Activated gamma-delta T cell treated with anti-CD3 and anti-CD28 coated beads, Interleukin-2, amount 50 U/mL, for 16 hours (primary cell): ENCODE data around the gene COLEC11.

Experiments
- DNase-seq: peaks from one replicate; pipeline ENCODE4 v3.0.0-alpha.2; 2020; ENCODE audit warnings: low read depth

The COLEC11 gene

DNA sequence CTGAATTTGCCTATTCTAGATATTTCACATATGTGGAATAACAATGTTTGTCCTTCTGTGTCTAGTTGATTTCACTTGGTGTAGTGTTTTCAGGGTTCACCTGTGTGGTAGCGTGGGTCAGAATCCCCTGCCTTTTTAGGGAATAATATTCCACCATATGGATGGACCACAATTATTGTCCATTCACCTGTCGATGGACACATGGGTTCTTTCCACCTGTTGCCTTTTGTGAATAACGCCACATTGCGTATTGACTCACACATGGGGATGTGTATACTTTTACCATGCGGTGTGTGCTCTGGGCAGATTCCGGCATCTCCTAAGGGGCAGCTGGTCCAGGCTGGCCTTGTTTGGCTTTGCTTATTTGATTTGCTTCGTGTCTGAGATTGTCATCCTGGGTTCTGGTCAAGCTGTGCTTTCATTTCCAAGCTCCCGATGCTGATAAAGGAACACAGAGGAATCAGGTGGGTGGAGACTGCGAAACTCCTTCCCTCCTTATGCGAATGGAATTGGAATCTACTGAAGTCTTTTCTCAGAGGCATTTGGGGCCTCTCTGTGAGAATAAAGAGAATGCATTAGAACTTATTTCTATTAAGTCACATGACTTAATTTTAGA is 44.2 kb downstream of the COLEC11 start:
- DNase-seq, result no peak

DNA sequence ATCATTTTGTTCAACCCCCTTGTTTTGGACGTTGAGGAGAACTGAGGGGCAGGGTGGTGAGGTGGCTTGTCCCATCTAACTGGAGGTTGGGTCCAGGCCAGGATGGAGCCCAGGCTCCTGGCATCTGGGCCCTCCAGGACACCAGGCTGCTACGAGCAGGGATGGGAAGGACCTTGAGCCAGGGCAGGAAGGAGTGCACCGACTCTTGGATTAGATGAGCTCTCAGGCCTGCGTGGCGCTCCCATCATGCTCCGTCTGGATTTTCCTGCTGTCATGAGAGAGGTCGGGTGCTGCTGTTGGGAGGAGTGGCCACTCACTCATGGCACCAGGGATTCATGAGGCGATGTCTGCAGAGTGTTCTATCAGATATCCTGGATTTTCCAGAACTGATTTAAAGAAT is 44.7 kb downstream of the COLEC11 start:
- DNase-seq, result no peak

DNA sequence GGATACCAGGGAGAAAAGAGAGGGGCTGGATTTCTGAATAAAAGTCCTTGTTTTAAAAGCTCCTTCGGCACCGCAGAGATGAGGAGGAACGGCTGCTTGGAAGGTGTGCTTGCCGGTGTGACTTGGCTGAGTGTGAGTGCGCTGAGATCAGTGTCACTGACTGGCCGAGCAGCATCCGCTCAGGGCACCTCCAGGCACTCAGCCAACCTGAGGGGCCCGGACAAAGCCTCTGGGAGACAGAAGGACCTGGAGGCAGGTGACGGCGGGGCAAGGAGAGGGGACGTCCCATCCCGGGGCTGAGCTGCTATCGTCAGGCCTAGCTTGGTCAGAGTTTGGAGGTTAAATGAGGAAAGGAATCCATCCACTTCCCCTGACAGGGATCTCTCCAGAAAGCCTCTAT is 46.3 kb downstream of the COLEC11 start:
- DNase-seq, result no peak

DNA sequence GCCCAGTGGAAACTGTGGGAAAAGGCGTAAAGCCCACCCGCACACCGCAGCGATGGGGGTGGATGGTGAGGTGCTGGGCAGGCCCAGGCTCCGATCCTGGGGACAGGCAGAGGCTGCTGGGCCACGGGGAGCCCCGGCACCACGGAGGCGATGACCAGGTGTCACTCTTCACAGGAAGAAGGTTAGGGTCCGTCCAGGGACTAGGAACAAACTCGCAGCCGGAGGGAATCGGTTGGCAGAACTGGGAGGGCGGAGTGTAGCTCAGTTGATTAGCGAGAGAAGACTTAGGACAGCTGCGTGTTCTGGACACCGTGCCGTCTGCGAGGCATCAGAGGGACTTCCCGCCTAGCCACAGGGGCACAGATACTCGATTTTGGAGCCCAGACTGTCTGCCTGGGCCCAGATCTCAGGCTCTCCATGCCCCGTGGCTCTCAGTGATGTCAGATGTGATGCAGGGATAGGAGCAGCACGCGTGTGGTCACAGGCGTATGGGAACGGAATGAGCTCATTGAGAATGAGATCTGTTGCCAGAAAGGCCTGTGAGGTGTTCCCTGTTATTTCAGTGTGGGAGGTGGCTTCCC is 47.0 kb downstream of the COLEC11 start:
- DNase-seq, result no peak

DNA sequence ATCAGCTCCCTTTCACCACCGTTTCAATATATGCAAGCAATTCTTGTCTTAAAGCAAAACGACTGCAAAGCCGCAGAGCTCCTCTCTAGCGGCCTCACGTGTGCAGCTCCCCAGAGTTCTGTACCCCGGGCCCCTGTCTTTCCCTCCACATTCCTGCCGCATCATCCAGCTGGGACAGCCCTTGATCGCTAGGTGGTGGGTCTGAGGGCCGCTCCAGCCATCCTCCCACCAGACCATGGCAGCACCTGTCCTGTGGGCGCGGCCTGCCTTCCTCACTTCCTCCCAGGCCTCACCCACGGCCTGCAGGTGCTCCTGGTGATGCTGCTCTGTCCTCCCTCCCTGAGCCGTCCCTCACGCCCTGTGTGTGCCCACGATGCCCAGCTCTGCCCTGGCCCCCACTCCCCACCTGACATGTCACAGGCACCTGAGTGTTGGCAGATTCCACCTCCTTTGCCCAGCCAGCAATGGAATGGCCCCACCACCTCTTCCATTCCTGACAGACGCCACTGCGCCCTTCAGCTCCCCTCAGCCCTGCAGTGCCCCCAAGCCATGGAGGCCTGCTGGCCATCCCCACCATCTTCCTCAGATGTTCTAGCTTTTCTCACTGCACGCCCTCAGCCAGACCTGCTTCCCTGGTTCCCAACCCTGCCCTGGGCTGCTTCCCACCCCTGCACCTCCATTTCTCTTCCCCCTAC is 47.8 kb downstream of the COLEC11 start:
- no peak for DNase-seq

DNA sequence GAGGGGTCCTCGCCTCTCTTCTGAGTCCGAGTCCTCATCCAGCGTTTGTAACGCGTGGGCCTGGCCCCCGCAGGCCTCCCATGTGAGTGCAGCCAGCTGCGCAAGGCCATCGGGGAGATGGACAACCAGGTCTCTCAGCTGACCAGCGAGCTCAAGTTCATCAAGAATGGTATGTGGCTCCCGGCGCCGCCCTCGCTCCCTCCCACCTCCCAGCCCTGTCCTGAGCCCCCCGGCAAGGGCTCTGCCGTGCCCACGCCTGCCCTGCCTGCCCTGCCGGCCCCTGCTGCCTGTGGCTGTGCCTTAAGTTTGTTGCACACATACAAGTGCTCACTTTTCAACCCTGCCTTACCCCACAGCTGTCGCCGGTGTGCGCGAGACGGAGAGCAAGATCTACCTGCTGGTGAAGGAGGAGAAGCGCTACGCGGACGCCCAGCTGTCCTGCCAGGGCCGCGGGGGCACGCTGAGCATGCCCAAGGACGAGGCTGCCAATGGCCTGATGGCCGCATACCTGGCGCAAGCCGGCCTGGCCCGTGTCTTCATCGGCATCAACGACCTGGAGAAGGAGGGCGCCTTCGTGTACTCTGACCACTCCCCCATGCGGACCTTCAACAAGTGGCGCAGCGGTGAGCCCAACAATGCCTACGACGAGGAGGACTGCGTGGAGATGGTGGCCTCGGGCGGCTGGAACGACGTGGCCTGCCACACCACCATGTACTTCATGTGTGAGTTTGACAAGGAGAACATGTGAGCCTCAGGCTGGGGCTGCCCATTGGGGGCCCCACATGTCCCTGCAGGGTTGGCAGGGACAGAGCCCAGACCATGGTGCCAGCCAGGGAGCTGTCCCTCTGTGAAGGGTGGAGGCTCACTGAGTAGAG is 48.7 kb downstream of the COLEC11 start:
- no peak for DNase-seq

DNA sequence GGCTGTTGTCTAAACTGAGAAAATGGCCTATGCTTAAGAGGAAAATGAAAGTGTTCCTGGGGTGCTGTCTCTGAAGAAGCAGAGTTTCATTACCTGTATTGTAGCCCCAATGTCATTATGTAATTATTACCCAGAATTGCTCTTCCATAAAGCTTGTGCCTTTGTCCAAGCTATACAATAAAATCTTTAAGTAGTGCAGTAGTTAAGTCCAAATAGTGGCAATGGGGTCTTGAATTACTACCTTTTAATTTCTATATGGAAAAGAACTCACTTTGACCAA is 49.3 kb downstream of the COLEC11 start:
- no peak for DNase-seq

DNA sequence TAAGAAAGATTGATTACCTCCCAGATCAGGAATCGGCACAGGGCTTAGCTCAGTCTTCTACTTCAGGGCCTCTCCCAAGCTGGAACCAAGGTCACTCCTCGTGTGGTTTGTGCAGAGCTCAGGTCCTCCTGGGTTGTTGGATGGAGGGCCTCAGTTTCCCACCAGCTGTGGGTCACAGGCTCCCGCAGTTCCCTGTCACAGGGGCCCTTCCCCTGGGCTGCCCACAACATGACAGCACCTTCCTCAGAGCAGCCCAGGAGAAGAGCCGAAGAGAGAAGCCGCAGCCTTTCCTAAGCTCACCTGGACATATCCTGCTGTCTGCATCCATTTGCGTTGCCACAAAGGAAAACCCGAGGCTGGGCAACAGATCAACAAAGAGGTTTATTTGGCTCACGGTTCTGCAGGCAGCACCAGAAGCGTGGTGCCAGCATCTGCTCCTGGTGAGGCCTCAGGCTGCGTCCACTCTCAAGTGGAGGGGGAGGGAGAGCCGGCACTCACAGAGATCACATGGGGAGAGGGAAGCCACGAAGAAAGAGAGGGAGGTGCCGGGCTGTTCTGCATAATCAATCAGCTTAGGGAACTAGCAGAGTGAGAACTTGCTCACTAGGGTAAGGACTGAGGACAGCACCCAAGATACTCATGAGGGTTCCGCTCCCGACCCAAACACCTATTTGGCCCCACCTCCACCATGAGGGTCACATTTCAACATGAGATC is 50.1 kb downstream of the COLEC11 start:
- no peak for DNase-seq

DNA sequence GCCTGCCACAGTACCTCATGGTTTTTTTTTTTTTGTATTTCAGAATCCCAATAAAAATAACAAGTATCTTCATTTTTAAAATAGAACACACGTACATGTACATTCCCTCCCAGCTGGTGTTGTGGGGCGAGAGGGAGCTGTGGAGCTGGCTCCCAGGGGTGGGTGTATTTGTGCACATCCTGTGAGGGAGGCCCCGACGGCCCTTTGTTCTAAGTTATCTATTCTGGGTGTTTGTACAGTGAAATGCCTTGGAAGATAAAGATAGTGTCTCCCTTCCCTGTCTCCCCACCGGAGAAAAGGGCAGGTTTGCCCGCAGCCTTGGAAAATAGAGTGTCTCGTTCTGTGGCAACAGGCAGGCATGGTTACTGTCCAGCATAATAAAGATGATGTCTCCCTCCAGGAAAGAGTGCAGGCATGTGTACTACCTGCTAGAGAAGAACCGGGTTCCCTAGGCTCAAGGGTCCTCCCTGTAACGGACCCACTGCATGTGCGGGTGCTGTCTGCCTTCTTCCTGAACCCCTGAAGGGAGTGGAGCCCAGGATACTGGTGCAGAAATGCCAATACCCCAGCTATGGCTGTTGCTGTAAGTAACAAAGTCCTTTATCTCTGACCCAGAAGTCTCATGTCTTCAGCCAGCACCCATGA is 51.0 kb downstream of the COLEC11 start:
- DNase-seq, result no peak

DNA sequence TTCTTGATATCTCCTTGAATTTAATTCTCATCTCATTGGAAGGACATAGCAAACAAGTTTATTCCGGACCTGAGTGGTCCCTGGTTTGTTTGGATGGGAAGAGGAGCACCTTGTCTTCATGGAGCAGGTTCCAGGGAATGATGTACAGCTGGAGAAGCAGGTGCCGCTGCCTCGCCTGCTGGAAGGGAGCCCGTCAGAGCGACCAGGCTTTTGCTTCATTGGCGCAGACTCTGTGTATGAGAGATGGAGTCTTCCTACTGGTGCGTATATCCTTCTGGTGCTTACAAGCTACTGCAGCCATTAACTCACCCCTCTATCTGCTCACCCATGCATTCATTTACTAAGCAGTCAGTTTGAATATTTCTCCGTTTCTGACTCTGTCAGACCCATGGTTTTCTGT is 51.5 kb downstream of the COLEC11 start:
- DNase-seq, result no peak

DNA sequence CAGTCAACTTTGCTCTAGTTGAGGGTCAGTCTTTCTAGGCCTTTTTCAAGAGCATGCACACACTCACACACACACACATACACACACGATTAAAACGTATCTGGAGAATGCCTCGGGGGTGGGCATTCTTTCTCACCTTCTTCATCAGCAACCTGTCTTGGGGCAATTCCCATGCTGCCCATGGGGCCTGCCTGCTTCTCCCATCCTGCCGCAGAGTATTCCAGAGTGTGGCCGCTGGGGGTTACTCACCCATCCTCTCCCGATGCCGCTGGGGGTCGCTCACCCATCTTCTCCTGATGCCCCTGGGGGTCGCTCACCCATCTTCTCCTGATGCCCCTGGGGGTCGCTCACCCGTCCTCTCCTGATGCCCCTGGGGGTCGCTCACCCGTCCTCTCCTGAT is 52.3 kb downstream of the COLEC11 start:
- no peak for DNase-seq

DNA sequence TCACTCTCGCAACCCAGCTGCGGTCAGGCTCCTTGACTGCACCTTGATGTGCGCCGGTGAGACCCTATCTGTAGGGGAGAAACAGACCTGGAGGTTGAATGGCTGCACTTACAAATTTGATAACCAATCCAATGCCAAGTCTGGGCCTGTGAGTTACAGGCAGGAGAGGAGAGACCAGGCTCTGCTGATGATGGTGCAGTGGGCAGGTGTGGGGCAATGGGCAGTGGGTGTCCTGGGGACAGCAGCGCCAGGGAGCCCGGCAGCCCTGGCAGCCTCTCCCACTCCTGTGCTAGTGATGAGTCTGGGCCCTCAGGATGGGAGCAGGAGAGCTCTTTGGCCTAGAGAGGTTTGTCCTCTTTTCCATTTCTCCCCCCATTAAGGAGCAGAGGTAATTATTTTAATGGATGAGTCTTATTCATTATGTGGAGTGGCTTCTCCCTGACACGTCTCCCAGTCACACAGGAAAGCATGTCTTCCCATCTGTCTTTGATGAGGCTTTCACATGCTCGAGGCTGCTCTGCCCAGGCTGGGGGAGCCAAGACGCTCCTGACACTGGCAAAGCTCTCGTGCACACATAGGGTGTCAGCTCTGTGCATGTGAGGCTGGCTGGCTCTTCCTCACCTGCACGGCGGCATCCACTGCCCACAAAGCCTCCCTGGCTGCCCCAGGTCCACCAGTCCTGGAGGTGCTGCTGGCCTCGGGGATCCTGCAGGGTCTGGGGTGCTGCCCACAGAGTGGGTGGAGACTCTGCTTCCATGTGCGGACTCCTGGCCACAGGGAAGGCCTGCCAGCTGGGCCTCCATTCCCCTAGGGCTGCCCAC is 53.1 kb downstream of the COLEC11 start:
- no peak for DNase-seq

DNA sequence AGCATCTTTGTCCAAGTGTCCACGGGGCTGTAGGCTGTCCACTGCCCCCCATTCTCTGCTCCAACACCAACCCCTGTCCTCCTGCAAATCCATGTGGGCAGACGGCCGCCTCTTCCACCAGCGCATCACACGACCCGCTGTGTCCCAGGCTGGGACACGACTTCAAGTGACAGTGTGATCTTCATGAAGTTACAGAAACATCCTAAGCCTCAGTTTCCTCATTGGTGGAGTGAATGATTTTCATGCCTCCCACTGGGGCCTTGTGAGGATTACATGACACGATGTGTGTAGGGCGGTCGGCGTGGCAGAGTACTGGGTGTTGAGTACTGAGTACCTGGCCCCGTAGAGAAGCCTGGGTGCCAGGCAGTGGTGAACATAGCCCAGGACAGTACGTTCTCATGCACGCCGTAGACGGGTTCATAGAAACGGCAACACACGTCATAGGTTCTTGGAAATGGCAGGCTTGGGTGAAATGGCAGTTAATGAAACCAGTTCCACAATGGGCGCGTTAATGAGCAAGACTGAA is 53.8 kb downstream of the COLEC11 start:
- no peak for DNase-seq

DNA sequence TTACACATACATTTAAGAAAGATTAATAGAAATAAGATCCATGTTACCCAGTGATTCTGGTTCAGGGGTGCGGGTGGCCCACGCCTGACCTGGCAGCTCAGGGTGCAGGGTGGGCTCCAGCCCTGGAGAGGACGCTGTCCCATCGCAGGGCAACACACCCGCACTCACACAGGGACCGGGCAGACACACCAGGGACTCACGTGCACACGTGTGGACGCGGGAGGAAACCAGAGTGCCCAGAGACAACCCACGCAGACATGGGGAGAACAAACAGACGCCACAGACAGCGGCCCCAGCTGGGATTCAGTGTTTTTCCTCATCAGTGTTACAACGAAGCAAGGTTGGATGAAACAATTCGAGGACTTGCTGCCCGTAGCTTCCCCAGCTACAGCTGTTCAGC is 54.7 kb downstream of the COLEC11 start:
- DNase-seq, result no peak

DNA sequence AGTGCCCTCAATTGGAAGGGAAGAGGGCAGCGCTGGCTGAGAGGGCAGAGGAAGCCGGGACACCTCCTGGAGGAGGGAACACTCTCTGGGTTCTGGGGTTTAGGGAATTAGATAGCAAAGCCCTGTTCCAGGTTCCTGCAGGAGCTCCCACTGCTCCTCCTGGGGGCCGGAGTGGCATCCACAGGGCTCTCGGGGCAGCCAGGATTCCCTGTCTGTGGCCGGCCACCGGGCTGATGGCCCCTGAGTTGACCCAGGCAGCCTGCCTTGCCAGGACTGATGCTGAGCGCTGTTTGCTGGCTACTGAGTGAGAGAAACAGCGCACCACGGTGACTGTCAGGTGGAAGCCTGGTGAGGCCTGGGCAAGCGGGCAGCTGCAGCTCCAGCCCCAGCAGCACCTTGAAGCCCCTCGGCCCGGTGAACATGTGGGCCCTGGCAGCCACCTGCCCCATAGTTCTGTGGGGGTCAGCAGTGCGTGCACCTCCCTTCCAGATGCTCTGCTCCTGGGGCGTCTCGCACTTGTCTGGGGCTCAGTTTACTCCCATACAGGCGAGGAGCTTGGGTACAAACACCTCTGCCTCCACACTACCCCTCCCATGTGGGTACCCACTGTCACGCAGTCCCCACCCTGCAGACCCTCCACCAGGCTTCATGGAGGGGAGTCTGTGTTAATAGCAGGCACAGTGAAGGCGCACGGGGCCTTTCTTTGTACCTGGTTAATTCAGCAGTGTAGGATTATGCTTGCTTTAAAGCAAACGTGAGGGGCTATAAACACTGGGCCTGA is 55.4 kb downstream of the COLEC11 start:
- DNase-seq, result no peak

DNA sequence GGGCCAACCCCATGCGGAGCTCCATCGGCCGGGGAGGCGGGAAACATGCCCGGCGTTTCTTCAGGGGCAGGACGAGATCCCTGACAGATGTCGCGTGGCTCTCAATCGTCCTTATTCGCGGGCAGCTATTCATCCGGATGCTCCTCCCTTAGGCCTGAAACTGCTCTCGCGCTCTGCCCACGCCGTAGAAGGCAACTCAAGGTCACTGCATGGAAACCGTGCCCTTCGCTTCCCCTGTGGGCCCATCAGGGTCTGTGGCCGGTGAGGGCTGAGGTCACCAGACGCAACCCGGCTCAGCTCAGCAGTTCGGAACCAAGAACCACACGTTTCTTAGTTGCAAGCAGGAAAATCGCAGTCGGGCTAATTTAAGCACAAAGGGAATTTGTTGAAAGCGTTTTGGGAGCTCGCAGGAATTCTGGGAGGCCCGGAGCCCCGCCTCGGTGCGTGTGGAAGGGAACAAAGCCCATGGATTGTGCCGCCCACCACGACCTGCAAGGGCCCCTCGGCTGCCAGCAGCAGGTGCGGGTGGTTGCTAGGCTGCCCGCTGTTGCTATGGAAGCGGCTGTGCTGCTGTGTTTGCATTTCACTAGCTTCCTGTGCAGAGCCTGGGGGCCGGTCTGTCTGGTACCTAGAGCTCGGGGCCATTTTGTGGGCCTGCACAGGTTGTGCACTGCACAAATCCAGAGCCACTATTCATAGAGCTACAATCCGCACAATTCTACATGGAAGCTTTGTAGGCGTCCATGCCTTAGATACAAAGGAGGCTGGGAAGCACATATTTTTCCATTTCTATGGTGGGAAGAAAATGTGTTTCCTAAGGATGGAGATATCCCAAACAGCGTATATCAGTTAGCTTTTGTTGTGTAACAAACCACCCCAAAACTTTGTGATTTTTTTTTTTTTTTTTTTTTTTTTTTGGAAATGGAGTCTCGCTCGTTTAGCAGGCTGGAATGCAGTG is 57.1 kb downstream of the COLEC11 start:
- peak; percentile 27 for DNase-seq

DNA sequence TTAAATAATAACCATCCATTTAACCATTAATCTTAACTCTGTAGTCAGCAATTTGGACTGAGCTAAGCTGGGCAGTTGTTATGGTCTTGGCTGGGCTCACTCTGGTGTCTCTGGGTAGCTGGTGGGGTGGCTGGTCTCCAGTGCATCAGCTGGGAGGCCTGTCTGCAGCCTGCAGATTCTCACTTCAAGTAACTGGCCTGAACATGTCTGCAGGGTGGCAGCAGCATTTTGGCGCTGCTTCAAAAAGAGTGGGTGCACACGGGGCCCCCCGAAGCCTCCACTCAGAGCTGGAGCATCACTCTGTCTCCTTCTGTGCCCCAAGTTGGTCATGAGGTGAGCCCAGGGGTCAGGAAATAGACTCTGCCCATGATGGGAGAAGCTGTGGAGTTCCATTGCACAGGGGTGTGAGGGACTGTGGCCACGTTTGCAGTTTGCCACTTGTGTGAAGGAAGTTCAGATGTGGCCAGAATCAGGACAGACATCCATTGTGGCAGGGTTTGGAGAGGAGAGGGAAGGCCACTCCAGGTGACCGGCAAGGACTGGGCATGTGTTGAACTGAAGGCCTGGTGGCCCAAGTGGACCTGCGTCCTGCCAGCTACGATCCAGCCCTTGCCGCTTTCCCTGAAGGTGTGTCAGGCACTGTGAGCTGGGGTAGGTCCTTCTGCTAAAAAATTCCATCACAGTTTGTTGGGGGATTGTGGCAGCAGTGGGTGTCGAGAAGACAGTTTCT is 58.1 kb downstream of the COLEC11 start:
- no peak for DNase-seq

DNA sequence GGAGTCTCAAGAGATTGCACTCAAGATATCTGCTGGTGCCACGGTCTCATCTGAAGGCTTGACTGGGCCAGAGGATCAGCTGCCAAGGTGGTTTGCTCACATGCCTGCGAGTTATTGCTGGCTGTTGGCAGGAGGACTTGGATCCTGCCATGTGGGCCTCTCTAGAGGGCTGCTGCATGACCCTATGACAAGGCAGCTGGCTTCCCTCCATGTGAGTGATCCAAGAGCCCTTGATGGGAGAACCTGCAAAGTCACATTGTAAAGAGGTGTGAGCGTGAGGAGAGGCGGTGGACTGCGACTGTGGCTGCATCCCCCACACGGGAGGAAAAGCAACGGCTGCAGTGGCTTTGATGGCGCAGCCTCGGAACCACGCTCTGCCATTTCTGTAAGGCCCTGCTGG is 59.1 kb downstream of the COLEC11 start:
- DNase-seq, result no peak
